ENCODE results near the gene KCNK15. TPM values are rescaled to one million over a fixed set of nuclear protein-coding genes. Genes with fewer than 3 reads are reported as not detected.

Gene KCNK15
- total RNA-seq, 1 experiment from 2014 or later = 0.33 TPM

GRCh38 chr20:44717986-44718385 is 27.7 kb upstream of the KCNK15 start:
- Histone ChIP-seq H3K14ac (ENCODE audit: insufficient read depth, low read length) (0 out of 2 replicates have a peak overlapping the region, but pooled peaks have one; percentile 77), H3K79me2 (ENCODE audit: insufficient read depth, low read length) (no peaks in the 10 kb centered on the region), H2BK120ac (ENCODE audit: low read depth, low read length, poor library complexity, severe bottlenecking) (no peak overlapping the region), H2BK15ac (ENCODE audit: low read depth, low read length) (no peak overlapping the region), H3K23ac (ENCODE audit: insufficient read length, low read depth, low read length) (no peak overlapping the region), H3K4me1 (ENCODE audit: insufficient read depth, low read length) (no peaks in the 10 kb centered on the region), H2BK5ac (ENCODE audit: insufficient read length, low read length) (no peak overlapping the region), H4K8ac (replicated peaks; ENCODE audit: insufficient read length, low read depth, low read length) (no peak overlapping the region), H3K23me2 (ENCODE audit: insufficient read length, low read depth, low read length, poor library complexity, severe bottlenecking) (no peaks in the 10 kb centered on the region), H2AK5ac (ENCODE audit: insufficient read length, low read length) (no peak overlapping the region), H4K91ac (ENCODE audit: insufficient read length, low read depth, low read length) (no peak overlapping the region), H3K4ac (ENCODE audit: low read depth, low read length) (no peak overlapping the region), H4K20me1 (ENCODE audit: control insufficient read depth, insufficient read depth, insufficient read length) (no peaks in the 10 kb centered on the region), H3K56ac (ENCODE audit: insufficient read length, low read depth, low read length) (no peak overlapping the region), H3K27ac (ENCODE audit: insufficient read length, low read depth, low read length) (no peak overlapping the region), H3K4me2 (ENCODE audit: insufficient read depth, insufficient read length, low read length) (no peak overlapping the region), H4K5ac (ENCODE audit: insufficient read length, low read depth, low read length) (no peak overlapping the region), H3K18ac (ENCODE audit: insufficient read length, low read depth, low read length) (no peak overlapping the region), H3K27me3 (ENCODE audit: insufficient read depth, low read length) (no peaks in the 10 kb centered on the region), H3K79me1 (ENCODE audit: insufficient read depth, low read depth, low read length, poor library complexity, severe bottlenecking) (no peaks in the 10 kb centered on the region), H3K9ac (ENCODE audit: extremely low read depth, insufficient read length, low read length) (no peak overlapping the region), H3T11ph (ENCODE audit: low read length) (no peak overlapping the region), H3K9me3 (ENCODE audit: control insufficient read depth, low read depth, low read length) (no peaks in the 10 kb centered on the region), H2BK20ac (ENCODE audit: low read depth, low read length, poor library complexity, severe bottlenecking) (no peak overlapping the region), H2BK12ac (ENCODE audit: insufficient read length, low read depth, low read length) (no peak overlapping the region), H2AFZ (ENCODE audit: low read length) (no peak overlapping the region)
- TF ChIP-seq CTCF (conservative IDR thresholded peaks at IDR 0.05) = peak; percentile 69
- peak; percentile 63 for DNase-seq
- no CpG with 5 or more reads among the region's 10 CpGs for WGBS (ENCODE audit: extremely low coverage, insufficient read length, low lambda C conversion rate)
- Mint-ChIP-seq H3K27me3 (ENCODE audit: low read depth) (no peaks in the 10 kb centered on the region), H3K4me1 (peaks cover 3 to 4% of the 10 kb centered on the region in 2 experiments), H3K9me3 (no peaks in the 10 kb centered on the region), H3K4me3 (no peak overlapping the region), H3K27ac (no peak overlapping the region), H3K36me3 (ENCODE audit: insufficient read depth in 1 of 3, low read depth in 3 of 3) (no peaks in the 10 kb centered on the region)
